ENCODE data around the gene SLCO4A1.

The SLCO4A1 gene

DNA sequence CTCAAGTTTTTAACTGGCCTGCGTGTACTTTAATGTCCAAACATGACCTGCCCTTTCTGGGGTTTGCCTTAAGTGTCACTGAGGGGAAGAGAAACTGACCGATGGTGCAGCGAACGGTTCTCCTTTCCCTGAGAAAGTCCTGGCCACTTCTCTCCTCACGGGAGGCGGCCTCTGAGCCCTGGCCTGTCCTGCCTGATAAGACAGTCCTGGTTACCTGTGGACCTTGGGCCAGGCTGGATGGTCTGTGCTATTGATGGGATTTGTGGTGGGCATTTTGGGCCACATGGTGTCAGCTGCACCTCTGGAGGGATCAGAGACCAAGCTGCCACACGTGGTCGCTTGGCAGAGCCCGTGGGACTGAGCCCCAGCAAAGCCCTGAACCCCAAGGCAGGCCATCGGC, 54.7 kb downstream of the SLCO4A1 start:
- in situ Hi-C loops (cut with HindIII; ENCODE audit: low sequenced_read_pairs) = no loop called here

DNA sequence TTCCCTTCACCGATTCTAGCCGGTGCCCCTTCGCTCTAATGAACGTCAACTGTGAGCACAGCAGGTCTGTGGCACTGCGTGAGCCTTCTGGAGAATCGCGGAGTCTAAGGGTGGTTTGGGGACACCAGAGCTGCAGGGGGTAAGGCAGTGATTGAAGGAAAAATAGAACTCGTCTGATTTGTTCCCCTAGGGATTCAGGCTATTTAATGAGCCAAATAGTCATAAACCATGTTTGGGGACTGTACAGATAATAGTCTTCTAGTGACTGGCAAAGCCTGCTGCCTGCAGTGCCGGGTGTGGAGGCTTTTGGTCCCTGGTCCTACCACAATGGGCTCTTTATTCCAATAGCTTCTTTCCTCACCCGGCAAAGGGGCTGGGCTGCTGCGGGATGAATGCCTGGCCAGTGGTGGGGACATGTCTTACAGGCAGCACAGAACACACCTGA, 55.2 kb downstream of the SLCO4A1 start:
- in situ Hi-C loops (cut with HindIII; ENCODE audit: low sequenced_read_pairs) = no loop called here

DNA sequence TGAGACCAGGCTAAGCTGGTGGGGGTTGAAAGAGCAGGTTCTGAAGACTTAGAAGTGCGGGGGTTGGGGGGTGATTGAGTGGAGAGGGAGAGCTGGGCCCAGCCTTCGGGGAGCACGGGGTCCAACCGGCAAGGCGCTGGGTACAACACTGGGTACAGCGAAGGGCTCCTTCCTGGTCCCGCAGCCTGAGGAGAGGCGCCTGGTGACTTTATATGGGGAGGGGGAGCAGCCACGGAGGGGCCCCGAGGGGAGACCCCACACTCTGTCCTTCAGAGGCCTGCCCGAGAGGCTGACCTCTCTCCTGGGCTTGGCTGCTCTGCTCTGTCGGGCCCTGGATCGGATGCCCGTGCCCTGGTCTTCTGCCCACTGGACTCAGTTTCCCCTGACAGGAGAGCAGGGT, 55.9 kb downstream of the SLCO4A1 start:
- in situ Hi-C loops (cut with HindIII; ENCODE audit: low sequenced_read_pairs) = no loop called here

DNA sequence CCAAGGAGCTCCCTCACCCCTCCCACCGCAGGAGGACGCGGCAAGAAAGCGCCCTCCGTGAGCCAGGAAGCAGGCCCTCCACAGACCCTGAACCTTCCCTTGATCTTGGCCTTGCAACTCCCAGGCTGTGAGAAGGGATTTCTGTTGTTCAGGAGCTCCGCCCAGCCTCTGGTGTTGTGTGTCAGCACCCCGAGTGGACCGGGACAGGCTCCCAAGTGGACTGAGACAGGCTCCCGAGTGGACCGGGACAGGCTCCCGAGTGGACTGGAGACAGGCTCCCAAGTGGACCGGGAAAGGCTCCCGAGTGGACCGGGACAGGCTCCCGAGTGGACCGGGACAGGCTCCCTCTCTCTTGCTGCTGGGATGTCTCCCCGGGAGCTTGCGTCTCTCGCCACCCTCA, 57.0 kb downstream of the SLCO4A1 start:
- in situ Hi-C loops (cut with HindIII; ENCODE audit: low sequenced_read_pairs) = no loop called here

DNA sequence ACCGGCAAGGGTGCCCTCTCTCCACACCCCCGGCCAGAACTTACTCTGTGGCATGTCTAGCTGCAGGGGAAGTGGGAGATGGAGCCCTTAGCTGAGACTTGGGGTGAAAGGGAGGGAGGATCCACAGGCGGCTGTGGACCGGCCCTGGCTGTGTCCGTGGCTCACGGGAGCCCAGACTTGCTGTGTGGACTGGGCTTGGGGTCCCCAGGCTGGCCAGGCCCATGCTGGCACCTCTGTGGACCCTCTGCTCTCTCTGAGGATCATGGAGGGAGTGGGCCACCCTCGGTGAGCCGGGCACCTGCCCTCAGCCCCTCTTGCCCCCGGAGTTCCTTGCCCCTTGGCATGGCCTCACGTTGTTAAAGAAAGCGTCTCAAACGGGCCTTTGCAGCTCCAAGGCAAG, 57.4 kb downstream of the SLCO4A1 start:
- in situ Hi-C loops (cut with HindIII; ENCODE audit: low sequenced_read_pairs) = no loop called here

DNA sequence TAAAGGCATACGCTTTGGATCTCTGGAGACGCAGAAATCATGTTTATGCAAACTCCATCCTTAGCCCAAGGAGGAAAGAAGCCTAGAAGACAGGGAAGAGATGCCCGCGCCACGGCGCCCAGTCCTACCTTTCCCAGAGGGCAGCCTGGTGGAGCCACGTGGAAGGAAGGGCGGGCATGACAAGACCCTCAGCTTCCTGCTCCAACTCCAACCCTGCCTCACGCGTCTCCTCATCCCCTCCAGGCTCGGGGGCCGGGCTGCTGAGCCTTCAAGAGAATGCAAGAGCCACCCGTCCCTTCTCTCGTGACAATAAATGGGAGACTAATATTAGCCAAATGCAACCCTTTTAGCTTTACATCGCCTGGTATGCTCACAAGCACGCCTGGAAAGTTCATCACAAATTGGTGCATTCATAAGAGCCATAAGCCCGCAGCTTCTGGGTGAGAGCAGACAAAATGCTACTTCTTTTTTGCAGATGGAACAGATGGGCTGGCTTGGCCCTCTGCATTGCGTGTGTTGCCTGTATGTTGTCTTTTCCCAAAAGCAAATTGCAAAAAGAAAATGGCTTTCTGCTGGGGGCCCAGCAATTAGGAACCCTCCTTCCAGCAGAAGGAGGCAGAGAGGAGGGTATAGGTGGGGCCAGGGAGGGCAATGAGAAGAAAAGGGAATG, 58.1 kb downstream of the SLCO4A1 start:
- in situ Hi-C loops (cut with HindIII; ENCODE audit: low sequenced_read_pairs) = no loop called here

DNA sequence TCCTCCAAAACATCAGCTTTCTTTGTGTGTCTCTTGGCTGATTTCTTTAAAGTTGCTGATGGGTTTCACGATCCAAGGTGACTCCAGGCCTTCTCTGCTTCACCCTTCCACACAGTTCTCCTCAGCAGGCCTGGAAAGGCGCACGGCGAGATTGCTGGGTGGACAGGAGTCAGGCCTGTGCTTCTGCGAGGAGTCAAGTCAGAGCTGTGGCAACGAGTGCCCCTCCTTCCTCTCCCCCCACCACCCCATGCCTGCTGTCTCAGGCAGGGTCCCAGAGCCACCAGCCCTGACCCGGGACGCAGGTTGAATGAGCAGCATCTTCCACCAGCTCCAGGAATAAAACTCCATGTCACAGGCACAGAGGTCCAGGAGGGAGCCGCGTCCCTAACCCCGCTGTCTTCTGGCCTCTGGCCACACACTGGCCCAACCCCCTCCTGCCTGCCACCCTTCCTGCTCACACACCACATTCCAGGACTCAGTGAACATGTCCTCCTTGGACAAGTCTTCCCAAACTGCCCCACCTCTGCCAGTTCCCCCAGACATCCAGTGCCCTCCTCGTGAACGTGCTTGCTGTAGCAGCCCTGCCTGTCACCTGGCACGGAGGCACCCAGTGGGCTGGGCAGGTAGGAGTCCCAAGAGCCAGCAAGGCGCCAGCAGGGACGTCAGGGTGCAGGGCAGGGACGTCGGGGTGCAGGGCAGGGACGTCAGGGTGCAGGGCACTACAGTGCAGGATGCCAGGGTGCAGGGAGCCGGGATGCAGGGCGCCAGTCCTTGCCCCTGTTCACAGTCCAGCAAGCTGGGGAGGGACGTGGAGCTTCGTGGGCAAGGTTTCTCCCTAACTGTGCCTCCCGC, 59.1 kb downstream of the SLCO4A1 start:
- in situ Hi-C loops (cut with HindIII; ENCODE audit: low sequenced_read_pairs) = no loop called here

DNA sequence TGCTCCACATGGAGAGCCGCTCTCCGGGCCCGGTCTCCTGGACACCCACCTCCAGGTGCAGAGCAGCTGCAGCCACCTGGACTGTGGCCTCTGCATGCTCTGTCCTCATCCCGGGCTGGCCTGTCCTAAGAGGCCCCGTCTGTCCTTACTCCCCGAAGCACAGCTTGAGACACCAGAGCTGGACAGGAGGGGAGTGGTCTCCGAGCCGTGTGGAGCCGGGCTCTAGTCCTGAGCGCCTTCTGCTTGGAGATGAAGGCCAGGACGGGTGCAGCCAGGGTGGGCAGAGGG, 59.7 kb downstream of the SLCO4A1 start:
- in situ Hi-C loops (cut with HindIII; ENCODE audit: low sequenced_read_pairs) = no loop called here

DNA sequence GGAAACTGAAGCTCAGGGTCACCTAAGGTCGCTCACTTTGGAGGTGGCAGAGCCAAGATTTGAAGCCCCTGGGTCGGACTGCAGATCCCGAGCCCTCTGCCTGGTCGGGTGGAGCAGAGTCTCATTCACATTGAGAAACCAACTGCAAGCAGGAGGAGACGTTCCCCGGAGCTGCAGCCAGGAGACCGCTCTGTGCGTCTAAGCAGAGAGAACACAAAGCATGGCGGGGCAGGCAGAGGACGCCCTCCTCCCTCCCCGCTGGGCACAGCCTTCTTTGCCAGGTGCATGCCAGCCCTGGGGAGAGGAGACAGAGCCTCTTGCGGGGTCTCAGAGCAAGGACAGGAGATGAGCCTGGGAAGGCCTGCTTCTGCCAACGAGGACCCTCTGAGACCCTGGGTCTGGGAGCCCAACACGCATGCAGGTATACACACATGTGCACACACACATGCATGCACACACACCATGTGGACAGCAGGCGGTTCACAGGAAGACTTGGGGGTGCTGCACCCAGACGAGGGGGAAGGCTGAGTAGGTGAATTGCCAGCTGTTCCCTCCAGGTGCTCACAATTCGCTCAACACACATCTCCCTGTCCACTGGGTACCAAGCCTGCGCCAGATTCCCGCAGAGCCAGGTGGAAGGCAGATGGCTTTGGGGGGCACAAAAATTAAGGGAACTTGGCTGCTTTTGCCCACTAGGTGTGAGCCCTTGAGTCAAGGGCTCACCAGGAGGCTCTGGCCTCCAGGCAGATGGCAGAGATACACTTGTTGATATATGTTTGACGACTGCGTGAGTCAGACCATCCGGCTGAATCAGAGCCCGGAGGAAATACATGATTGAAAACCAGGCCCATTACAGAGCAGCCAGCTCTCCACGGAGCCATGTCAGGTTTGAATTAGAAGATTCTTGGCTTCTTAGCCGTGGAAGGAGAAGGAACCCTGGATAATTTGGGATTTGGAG, 60.9 kb downstream of the SLCO4A1 start:
- in situ Hi-C loops (cut with HindIII; ENCODE audit: low sequenced_read_pairs) = no loop called here

DNA sequence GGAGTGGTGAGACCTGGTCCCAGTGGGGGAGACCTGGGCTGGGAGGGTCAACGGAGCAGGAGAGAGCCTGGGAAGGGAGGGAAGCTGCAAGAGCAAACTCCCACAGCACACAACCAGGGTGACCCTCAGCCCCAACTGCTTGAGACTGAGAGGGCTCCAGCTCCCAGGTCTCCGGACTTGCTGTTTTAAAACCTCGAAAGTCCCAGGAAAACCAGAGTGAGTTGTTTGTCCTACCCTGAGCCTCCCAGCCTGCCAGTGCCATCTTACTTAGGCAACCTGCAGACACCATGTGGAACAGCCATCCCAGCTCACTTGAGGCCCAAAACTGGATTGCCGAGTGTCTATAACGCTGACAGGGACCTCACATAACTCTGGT, 61.5 kb downstream of the SLCO4A1 start:
- in situ Hi-C loops (cut with HindIII; ENCODE audit: low sequenced_read_pairs) = no loop called here

DNA sequence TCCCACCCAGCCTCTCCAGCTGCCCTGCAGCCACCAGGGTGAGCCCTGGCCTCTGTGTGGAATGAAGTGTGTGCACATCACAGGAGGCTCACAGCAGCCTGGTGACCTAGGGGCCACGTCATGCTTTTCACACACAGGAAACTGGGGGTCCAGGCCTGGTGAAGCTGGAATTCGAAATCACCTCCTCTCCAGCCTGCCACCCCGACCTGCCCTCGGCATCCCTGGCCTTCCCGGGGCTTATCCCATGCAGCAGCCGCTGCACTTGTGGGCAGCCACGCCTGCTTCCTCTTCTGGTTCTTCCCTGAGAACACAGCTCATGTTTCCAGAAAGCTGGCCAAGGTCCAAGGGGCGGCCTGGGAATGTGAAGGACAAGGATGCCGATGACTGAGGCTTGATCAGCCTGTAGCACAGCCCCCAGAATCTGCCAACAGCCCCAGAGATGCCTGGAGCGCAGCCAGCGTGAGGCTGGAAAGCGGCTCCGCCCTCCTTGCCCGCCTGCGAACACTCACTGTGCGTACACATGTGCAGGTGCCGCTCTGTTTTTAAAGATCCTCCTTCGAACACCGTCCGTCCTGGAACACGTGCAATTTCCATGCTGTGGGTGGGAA, 62.1 kb downstream of the SLCO4A1 start:
- in situ Hi-C loops (cut with HindIII; ENCODE audit: low sequenced_read_pairs) = no loop called here

DNA sequence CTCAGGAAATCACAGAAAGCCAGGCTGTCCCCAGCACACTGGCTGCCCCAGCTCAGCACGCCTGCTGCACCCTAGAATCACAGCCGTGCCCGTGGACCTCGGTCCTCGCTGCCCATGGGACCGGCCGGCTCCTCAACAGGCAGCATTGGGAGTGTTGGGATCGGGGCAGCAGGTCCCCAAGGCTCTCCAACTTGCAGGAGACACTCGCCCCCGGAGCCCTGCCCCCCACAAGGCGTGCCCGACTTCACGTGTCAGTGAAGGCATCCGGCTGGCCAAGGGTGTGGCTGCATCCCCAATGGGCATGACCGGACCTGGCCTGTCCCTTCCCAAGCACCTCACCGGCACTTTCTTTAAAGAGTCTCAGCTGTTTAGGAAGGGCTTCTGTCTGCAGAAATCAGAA, 63.3 kb downstream of the SLCO4A1 start:
- in situ Hi-C loops (cut with HindIII; ENCODE audit: low sequenced_read_pairs) = no loop called here

DNA sequence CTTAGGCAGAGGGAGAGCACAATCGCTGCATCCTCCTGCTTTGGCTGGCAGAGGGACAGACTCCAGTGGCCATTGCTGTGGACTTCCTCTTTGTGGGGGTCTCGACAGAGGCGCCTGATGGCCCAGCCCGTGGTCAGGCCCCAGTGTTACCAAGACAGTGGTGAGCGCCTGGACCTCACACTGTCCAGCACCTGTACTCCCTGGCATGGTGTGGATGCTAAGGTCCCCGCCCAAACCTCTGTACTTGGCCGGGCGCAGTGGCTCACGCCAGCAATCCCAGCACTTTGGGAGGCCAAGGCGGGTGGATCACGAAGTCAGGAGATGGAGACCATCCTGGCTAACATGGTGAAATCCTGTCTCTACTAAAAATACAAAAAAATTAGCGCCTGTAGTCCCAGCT, 64.0 kb downstream of the SLCO4A1 start:
- in situ Hi-C loops (cut with HindIII; ENCODE audit: low sequenced_read_pairs) = no loop called here

DNA sequence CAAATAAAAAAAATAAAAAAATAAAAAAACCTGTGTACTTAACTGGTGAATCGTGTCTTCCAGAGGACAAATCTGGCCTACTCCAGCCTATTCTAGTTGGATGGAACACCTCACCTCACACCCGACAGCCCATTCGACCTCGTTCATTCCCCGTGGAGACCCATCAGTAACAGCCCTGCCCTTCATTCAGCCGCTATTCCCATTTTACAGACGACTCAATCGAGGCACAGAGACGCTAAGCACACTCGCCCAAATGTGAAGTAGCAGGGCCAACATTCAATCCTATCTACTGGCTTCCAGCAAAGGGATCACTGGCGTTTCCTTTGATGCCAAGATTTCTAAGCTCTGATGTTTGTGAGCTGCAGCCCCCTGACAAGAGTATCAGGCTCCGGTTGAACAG, 64.6 kb downstream of the SLCO4A1 start:
- in situ Hi-C loops (cut with HindIII; ENCODE audit: low sequenced_read_pairs) = no loop called here

DNA sequence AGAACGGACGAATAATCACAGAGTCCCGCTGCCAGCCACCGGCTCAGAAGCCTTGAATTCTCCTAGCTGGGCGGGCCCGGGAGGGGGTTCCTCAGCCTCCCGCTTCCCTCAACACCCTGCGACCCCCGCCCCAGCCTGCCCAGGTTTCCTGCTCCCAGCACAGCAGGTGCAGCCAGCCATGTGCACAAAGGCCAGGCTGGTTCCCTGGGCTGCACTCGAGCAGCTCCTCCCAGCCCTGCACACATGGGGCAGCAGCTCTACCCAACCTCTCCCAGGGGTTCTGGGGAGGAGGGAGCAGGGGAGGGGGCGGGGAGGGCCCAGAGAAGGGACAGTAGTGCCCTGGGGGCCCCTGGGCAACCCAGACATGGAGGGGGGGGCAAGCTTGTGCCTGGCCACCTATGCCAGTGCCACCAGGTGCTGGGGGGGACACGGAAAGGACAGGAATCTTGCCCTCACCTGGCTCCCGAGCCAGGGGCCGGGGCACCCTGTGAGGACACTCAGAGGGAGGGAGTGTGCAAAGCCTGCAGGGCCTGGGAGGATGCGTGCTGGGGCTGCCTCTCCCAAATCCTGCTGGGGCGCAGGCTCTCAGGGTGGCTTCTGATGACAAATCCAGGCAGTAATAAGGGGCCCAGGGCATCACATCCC, 65.1 kb downstream of the SLCO4A1 start:
- in situ Hi-C loops (cut with HindIII; ENCODE audit: low sequenced_read_pairs) = no loop called here

DNA sequence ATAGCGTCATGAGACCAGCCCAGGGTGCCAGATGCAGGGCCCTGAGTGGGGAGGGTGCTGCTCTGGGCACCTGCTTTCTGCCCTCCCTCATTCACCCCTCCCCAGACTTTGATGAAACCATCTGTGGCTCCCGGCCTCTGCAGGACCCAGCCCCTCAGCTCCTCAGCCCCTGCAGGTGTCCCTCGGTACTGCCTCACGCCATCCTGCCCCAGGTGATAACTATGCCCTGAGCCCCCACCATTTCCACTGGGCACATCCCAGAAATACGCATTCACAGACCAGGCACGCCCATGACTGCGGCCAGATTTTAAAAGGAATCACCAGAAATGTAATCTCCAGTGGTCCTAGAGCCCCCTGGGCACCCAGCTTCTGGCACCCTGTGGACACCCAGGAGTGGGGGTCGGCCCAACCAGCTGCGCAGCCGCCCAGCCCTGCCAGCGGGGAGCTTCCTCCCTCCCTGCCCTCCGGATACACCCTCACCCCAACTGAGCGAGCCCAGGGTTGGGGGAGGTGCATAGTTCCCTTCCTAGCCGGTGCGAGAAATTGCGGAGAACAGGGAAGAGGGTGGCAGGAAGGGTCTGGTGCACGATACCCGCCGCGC, 65.7 kb downstream of the SLCO4A1 start:
- in situ Hi-C loops (cut with HindIII; ENCODE audit: low sequenced_read_pairs) = no loop called here

DNA sequence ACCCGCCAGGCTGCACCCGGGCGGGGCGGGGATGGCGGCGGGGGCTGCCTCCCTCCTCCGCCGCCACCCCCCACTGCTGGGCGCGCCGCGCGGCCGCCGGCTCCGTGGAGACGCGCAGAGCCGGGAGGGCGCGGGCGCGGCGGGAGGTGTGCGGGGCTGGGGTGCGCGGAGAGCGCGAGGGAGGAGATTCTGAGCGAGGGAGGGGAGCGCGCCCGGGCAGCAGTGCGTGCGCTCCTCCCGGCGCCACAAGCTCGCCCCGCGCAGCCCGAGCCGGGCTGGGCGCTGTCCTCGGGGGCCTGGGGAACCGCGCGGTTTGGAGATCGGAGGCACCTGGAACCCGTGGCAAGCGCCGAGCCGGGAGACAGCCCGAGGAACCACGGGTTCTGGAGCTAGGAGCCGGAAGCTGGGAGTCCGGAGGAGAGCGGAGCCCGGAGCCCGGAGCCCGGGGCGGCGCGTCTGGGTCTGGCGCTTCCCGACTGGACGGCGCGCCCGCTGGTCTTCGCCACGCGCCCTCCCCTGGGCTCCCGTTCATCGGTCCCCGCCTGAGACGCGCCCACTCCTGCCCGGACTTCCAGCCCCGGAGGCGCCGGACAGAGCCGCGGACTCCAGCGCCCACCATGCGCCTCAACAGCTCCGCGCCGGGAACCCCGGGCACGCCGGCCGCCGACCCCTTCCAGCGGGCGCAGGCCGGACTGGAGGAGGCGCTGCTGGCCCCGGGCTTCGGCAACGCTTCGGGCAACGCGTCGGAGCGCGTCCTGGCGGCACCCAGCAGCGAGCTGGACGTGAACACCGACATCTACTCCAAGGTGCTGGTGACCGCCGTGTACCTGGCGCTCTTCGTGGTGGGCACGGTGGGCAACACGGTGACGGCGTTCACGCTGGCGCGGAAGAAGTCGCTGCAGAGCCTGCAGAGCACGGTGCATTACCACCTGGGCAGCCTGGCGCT, 66.6 kb downstream of the SLCO4A1 start, which contains the start of gene NTSR1:
Gene NTSR1, plus strand, starts transcription at position 246 of the 946 bp plus-strand sequence. Its CDS starts 372 bp downstream, at position 618.
- in situ Hi-C loops (cut with HindIII; ENCODE audit: low sequenced_read_pairs) = no loop called here

DNA sequence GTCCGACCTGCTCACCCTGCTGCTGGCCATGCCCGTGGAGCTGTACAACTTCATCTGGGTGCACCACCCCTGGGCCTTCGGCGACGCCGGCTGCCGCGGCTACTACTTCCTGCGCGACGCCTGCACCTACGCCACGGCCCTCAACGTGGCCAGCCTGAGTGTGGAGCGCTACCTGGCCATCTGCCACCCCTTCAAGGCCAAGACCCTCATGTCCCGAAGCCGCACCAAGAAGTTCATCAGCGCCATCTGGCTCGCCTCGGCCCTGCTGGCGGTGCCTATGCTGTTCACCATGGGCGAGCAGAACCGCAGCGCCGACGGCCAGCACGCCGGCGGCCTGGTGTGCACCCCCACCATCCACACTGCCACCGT, 67.2 kb downstream of the SLCO4A1 start:
- in situ Hi-C loops (cut with HindIII; ENCODE audit: low sequenced_read_pairs) = no loop called here
